ENCODE measurements around the gene PXN. TPM values are rescaled to one million over a fixed set of nuclear protein-coding genes. Genes with fewer than 3 reads are reported as not detected.

The PXN gene
- total and polyA plus RNA-seq, 2 of the 13 experiments (the other 11 are each of a cell fraction or from before 2014, with no cell fraction given): 13.6 to 14.2 TPM

DNA sequence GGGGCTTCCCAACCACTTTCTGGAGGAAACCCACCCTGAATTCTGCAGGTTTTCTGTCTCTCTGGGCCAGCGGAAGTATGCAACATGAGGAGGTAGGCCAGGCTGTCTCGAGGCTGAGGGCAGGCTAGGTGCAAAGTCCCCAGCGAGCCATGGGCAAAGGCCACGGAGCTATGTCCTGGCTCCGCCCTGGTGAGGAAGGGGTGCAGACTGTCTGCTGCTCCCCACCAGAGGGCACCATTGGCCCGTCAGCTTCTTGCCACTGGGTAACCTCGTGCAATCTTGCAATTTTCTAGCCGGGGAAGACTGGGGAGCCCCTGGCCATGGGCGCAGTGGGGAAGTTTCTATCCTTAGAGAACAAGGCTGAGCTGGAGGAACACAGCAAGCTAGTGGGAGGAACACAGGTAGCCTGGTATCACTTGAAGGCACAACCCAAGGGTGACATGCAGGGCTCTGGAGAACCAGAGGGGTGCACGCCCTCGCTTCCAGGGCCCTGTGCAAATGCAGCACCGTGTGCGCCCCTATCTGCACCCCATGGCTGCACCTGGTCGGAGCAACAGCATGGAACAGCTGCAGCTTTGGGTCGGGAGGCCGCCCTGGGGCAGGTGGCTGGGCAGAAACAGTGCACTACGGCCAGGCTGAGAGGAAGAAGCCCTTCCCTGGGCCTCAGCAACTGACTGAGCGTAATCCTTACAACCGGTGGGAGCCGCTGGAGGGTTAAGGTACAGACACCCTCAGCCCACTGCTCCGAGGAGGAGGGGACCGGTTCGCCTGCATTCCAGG lies 37.0 kb downstream of the PXN start (continued):
- TF ChIP-seq, protein P1, sequence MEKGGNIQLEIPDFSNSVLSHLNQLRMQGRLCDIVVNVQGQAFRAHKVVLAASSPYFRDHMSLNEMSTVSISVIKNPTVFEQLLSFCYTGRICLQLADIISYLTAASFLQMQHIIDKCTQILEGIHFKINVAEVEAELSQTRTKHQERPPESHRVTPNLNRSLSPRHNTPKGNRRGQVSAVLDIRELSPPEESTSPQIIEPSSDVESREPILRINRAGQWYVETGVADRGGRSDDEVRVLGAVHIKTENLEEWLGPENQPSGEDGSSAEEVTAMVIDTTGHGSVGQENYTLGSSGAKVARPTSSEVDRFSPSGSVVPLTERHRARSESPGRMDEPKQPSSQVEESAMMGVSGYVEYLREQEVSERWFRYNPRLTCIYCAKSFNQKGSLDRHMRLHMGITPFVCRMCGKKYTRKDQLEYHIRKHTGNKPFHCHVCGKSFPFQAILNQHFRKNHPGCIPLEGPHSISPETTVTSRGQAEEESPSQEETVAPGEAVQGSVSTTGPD (CRISPR knock-in tag; IDR thresholded peaks at IDR 0.05): no peak
- TF ChIP-seq LCORL (IDR thresholded peaks at IDR 0.05): no peak
- no peak for TF ChIP-seq LCORL (CRISPR knock-in tag; IDR thresholded peaks at IDR 0.05)
- peak; percentile 96 for TF ChIP-seq MYC (CRISPR knock-in tag; IDR thresholded peaks at IDR 0.05; ENCODE audit: borderline replicate concordance)
- TF ChIP-seq ZNF430 (CRISPR knock-in tag; IDR thresholded peaks at IDR 0.05): peak; percentile 44
- TF ChIP-seq, protein P2, sequence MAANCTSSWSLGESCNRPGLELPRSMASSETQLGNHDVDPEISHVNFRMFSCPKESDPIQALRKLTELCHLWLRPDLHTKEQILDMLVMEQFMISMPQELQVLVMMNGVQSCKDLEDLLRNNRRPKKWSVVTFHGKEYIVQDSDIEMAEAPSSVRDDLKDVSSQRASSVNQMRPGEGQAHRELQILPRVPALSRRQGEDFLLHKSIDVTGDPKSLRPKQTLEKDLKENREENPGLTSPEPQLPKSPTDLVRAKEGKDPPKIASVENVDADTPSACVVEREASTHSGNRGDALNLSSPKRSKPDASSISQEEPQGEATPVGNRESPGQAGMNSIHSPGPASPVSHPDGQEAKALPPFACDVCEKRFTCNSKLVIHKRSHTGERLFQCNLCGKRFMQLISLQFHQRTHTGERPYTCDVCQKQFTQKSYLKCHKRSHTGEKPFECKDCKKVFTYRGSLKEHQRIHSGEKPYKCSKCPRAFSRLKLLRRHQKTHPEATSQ (CRISPR knock-in tag; IDR thresholded peaks at IDR 0.05; ENCODE audit: borderline replicate concordance): peak; percentile 90; the same call in 1 of the 2 replicates
- TF ChIP-seq GLI4 (CRISPR knock-in tag; IDR thresholded peaks at IDR 0.05; ENCODE audit: borderline replicate concordance): peak; percentile 98; the same call in 1 of the 2 replicates
- TF ChIP-seq NR1H2 (CRISPR knock-in tag; IDR thresholded peaks at IDR 0.05; ENCODE audit: borderline replicate concordance, low read depth): no peak
- no peak for TF ChIP-seq RBAK (CRISPR knock-in tag; IDR thresholded peaks at IDR 0.05)
- no peak for TF ChIP-seq MZF1 (CRISPR knock-in tag; IDR thresholded peaks at IDR 0.05; ENCODE audit: borderline replicate concordance)
- peak; percentile 64; the same call in 1 of the 2 replicates for TF ChIP-seq PHF20 (CRISPR knock-in tag; IDR thresholded peaks at IDR 0.05)
- TF ChIP-seq ZNF749 (CRISPR knock-in tag; IDR thresholded peaks at IDR 0.05; ENCODE audit: borderline replicate concordance): no peak
- TF ChIP-seq ELK4 (CRISPR knock-in tag; IDR thresholded peaks at IDR 0.05; ENCODE audit: borderline replicate concordance): no peak
- no peak for TF ChIP-seq MNT (IDR thresholded peaks at IDR 0.05)
- peak; percentile 72; the same call in 1 of the 2 replicates for TF ChIP-seq CENPT (CRISPR knock-in tag; IDR thresholded peaks at IDR 0.05; ENCODE audit: low read depth)
- TF ChIP-seq HMG20A (CRISPR knock-in tag; IDR thresholded peaks at IDR 0.05; ENCODE audit: borderline replicate concordance): no peak; the same call in 1 of the 2 replicates
- TF ChIP-seq, protein P3, sequence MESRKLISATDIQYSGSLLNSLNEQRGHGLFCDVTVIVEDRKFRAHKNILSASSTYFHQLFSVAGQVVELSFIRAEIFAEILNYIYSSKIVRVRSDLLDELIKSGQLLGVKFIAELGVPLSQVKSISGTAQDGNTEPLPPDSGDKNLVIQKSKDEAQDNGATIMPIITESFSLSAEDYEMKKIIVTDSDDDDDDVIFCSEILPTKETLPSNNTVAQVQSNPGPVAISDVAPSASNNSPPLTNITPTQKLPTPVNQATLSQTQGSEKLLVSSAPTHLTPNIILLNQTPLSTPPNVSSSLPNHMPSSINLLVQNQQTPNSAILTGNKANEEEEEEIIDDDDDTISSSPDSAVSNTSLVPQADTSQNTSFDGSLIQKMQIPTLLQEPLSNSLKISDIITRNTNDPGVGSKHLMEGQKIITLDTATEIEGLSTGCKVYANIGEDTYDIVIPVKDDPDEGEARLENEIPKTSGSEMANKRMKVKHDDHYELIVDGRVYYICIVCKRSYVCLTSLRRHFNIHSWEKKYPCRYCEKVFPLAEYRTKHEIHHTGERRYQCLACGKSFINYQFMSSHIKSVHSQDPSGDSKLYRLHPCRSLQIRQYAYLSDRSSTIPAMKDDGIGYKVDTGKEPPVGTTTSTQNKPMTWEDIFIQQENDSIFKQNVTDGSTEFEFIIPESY (CRISPR knock-in tag; IDR thresholded peaks at IDR 0.05): peak; percentile 81
- peak; percentile 59 for TF ChIP-seq PHF8 (CRISPR knock-in tag; IDR thresholded peaks at IDR 0.05)
- peak; percentile 85 to 96 for TF ChIP-seq HMGXB4 (CRISPR knock-in tag; IDR thresholded peaks at IDR 0.05; ENCODE audit: borderline replicate concordance in 1 of 2, low read depth in 1 of 2)

Data from HepG2 (cell line).